Gastrocnemius medialis (tissue), 4 donors: Measurements from ENCODE around the gene GRID1. TPM values are rescaled to one million over a fixed set of nuclear protein-coding genes. Genes with fewer than 3 reads are reported as not detected.
"Not testable (repeated sequence)": the region's sequence is repeated elsewhere in the genome, so short reads cannot be mapped to it uniquely, and the experiment has no call there.

ENCODE experiments used
- ATAC-seq, 2 donors: fragments of 150-250 bp; one replicate each; pipeline ENCODE4 v1.9.1; 2016
- DNase-seq, 2 donors: peaks; one replicate each; pipeline ENCODE4 v3.0.0-alpha.2; 2019
- H3K27ac ChIP-seq, 4 donors: fragments of 200-600 bp; sonication (generic); 1 replicate in 1 of 4; 2 replicates in 3 of 4; pipeline ENCODE4 v1.5.1; 2016 to 2018; ENCODE audit warnings: mild to moderate bottlenecking in 2 of 4, moderate library complexity in 1 of 4
- H3K27me3 ChIP-seq, 3 donors: fragments of 200-600 bp; sonication (generic) in 2 of 3; 1 replicate in 1 of 3; 2 replicates in 2 of 3; pipeline versions ENCODE4 v1.5.1 to v1.6.0; 2016 to 2019; ENCODE audit warnings: mild to moderate bottlenecking in 1 of 3, moderate library complexity in 1 of 3
- H3K36me3 ChIP-seq, 2 donors: fragments of 200-600 bp; sonication (generic) in 1 of 2; one replicate each; pipeline ENCODE4 v1.5.1; 2017 to 2018
- H3K4me1 ChIP-seq, 2 donors: fragments of 200-600 bp; sonication (generic) in 1 of 2; one replicate each; pipeline ENCODE4 v1.5.1; 2016 to 2017; ENCODE audit warnings: mild to moderate bottlenecking in 2 of 2
- H3K4me3 ChIP-seq, 4 donors: fragments of 200-600 bp; sonication (generic) in 3 of 4; 1 replicate in 1 of 4; 2 replicates in 3 of 4; pipeline ENCODE4 v1.5.1; 2016 to 2019; ENCODE audit warnings: mild to moderate bottlenecking in 2 of 4
- H3K9me3 ChIP-seq, 3 donors: fragments of 200-600 bp; sonication (generic) in 2 of 3; 1 replicate in 1 of 3; 2 replicates in 2 of 3; pipeline ENCODE4 v1.5.1; 2016 to 2019
- POLR2A ChIP-seq, 2 donors: fragments of 450-650 bp; IDR thresholded peaks; one replicate each; pipeline ENCODE4 v1.6.1; 2017; ENCODE audit warnings: antibody characterized with exemption in 2 of 2, mild to moderate bottlenecking in 2 of 2, moderate library complexity in 2 of 2
- in situ Hi-C, 4 donors: fragments of 200-750 bp; cut with MboI; loops; one replicate each; pipeline versions ENCODE4 v1.15.0 to v1.8.0; 2017; ENCODE audit warnings: low sequenced_read_pairs in 4 of 4
- intact Hi-C: fragments of 100-400 bp; cut with DNase I; formaldehyde crosslinking; loops from one replicate; pipeline ENCODE4 v1.15.1; 2023; ENCODE audit warnings: low total_unique reads
- total RNA-seq, 4 donors: library from RNA; depleted of rRNA; stranded (reverse); fragments of >200 nt; gene quantifications; one replicate each; pipeline versions ENCODE4 v1.1.0 to v1.2.3, GENCODE V29; 2016
- TF ChIP-seq, protein P1 (sequence below), 5 experiments: fragments of 450-650 bp in 3 of 5; fragments of 200-600 bp in 2 of 5; sonication (generic) in 2 of 5; IDR thresholded peaks in 4 of 5; conservative IDR thresholded peaks in 1 of 5; 1 replicate in 4 of 5; 2 replicates in 1 of 5; pipeline ENCODE4 v1.5.1; 2016 to 2019; ENCODE audit warnings: antibody characterized with exemption in 5 of 5, mild to moderate bottlenecking in 3 of 5, moderate library complexity in 3 of 5

Gene GRID1
- total RNA-seq, 4 donors from 2014 or later, result 0.17 to 1.4 (median 0.79) TPM

DNA sequence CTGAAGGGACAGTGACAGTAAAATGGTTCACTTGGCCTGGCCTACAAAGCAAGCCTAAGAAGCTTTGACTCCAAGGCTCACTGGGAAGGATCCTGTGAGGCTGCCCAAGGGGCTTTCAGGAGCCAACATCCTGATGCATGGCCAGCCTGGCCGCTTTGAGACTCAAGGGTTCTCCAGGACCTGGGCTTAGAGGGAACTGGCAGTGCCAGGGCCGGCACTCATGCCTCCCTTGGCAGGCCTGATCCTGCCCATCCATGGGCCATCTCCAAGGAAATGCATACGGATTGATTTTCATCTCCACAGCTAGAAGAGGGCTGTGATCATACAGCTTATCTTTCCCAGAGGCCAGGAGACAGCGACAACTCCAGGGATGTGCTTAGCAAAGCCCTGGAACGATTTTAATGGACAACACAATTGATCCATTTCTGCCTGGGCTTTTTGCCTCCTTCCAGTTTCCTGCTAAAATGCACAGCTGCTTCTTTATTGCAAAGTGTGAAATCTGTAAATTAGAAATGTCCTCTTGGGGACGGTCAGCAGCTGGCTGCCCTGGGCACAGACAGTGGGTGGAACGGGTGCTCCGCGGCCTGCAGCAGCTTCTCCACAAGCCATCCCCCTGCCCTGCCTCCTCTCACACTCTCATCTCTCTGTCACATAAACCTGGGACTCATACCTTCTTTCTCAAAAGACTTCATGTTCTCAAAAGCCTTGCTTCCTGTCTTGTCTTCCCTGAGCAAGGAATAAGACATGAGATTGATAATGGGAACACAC lies 288.5 kb downstream of the GRID1 start:
- ATAC-seq, result no peak
- intact Hi-C loops, result no loop called here
- H3K36me3 ChIP-seq, result no peaks in the 10 kb centered on the region
- H3K9me3 ChIP-seq, result no peaks in the 10 kb centered on the region
- TF ChIP-seq POLR2A (IDR thresholded peaks at IDR 0.05), result no peak
- TF ChIP-seq, protein P1, sequence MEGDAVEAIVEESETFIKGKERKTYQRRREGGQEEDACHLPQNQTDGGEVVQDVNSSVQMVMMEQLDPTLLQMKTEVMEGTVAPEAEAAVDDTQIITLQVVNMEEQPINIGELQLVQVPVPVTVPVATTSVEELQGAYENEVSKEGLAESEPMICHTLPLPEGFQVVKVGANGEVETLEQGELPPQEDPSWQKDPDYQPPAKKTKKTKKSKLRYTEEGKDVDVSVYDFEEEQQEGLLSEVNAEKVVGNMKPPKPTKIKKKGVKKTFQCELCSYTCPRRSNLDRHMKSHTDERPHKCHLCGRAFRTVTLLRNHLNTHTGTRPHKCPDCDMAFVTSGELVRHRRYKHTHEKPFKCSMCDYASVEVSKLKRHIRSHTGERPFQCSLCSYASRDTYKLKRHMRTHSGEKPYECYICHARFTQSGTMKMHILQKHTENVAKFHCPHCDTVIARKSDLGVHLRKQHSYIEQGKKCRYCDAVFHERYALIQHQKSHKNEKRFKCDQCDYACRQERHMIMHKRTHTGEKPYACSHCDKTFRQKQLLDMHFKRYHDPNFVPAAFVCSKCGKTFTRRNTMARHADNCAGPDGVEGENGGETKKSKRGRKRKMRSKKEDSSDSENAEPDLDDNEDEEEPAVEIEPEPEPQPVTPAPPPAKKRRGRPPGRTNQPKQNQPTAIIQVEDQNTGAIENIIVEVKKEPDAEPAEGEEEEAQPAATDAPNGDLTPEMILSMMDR (IDR thresholded peaks at IDR 0.05 in 4 of 5, conservative IDR thresholded peaks at IDR 0.05 in 1 of 5), result no peak
- in situ Hi-C loops, result no loop called here
- H3K27me3 ChIP-seq, result no peaks in the 10 kb centered on the region
- DNase-seq, result no peak
- H3K4me1 ChIP-seq, result no peaks in the 10 kb centered on the region
- H3K4me3 ChIP-seq, result no peak overlapping the region
- H3K27ac ChIP-seq, result no peak overlapping the region

DNA sequence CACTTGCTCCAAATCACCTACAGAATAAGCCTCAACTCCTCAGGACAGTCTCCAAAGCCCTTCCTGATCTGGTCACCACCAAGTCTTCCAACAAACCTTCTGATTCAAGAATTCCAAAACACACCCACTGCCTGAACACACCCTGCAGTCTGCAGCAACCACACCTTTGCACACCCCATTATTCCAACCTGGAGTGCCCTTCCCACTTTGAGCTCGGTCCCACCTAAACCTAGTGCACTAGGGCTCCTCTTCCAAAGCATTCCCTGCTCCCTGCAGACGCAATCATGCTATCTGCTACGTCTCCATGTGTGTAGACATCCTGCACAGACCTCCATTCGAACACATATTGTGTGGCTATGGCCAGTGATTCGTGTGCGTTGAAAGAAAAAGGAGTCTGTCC lies 289.3 kb downstream of the GRID1 start:
- H3K9me3 ChIP-seq, result no peaks in the 10 kb centered on the region
- ATAC-seq (no peak), DNase-seq (no peak)
- H3K36me3 ChIP-seq, result no peaks in the 10 kb centered on the region
- H3K27ac ChIP-seq, result no peak overlapping the region
- TF ChIP-seq, protein P1 (IDR thresholded peaks at IDR 0.05 in 4 of 5, conservative IDR thresholded peaks at IDR 0.05 in 1 of 5), result no peak
- TF ChIP-seq POLR2A (IDR thresholded peaks at IDR 0.05), result no peak
- in situ Hi-C loops, result no loop called here
- H3K27me3 ChIP-seq, result no peaks in the 10 kb centered on the region
- intact Hi-C loops, result no loop called here
- H3K4me3 ChIP-seq, result no peak overlapping the region
- no peaks in the 10 kb centered on the region for H3K4me1 ChIP-seq

DNA sequence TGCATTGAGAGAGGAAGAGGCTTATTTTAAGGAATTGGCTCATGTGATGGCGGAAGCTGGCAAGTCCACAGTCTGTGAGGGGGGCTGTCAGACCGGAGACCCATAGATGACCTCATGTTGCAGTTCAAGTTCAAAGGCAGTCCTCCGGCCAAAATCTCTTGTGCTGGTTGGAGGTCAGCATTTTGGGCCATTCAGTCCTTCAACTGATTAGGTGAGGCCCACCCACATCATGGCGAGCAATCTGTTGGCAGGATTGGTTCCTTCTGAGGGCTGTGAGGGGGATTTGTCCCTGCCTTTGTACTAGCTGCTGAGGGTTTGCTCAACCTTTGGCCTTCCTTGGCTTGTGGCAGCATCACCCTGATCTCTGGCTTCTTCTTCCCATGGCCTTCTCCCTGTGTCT lies 290.1 kb downstream of the GRID1 start:
- H3K36me3 ChIP-seq, intact Hi-C loops, H3K27me3 ChIP-seq, H3K4me1 ChIP-seq, H3K9me3 ChIP-seq, H3K4me3 ChIP-seq, H3K27ac ChIP-seq, DNase-seq, ATAC-seq, in situ Hi-C loops: not testable (repeated sequence)

DNA sequence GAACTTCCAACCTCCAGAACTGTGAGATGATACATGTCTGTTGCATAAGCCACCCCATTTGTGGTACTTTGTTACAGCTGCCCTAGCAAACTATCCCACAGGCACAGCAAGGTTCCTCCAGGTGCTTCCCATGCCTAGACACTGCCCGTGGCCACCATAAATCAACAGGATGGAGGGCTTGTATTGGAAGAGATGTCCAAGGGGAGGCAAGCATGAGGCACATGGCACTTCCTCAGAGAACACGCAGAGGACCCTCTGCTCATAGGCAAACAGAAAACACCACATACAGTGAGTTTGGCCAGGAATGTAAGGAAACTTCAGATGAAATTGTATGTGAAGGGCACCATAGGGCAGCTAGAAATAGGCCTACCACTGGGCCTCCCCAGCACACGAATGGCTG lies 291.1 kb downstream of the GRID1 start:
- DNase-seq (no peak), ATAC-seq (no peak)
- no peak overlapping the region for H3K27ac ChIP-seq
- no peak overlapping the region for H3K4me3 ChIP-seq
- intact Hi-C loops, result no loop called here
- TF ChIP-seq, protein P1 (IDR thresholded peaks at IDR 0.05 in 4 of 5, conservative IDR thresholded peaks at IDR 0.05 in 1 of 5), result no peak
- TF ChIP-seq POLR2A (IDR thresholded peaks at IDR 0.05), result no peak
- no peaks in the 10 kb centered on the region for H3K27me3 ChIP-seq
- in situ Hi-C loops, result no loop called here
- H3K9me3 ChIP-seq, result no peaks in the 10 kb centered on the region
- no peaks in the 10 kb centered on the region for H3K4me1 ChIP-seq
- no peaks in the 10 kb centered on the region for H3K36me3 ChIP-seq

DNA sequence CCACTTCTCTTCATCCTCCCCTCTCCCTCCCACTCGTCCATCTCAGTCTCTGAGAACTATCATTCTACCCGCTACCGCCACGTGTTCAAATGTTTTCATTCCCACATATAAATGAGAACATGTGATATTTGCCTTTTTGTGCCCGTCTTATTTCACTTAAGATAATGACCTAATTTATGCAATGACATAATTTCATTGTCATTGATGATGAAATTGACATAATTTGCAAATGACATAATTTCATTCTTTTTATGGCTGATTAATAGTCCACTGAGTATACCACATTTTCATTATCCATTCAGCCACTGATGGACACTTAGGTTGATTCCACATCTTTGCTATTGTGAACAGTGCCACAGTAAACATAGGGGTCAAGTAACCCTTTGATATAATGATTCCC lies 292.3 kb downstream of the GRID1 start:
- Histone ChIP-seq H3K9me3 (no peaks in the 10 kb centered on the region), H3K27ac (no peak overlapping the region), H3K27me3 (no peaks in the 10 kb centered on the region), H3K4me3 (no peak overlapping the region), H3K36me3 (no peaks in the 10 kb centered on the region), H3K4me1 (no peaks in the 10 kb centered on the region)
- in situ Hi-C loops, result no loop called here
- TF ChIP-seq, protein P1 (IDR thresholded peaks at IDR 0.05 in 4 of 5, conservative IDR thresholded peaks at IDR 0.05 in 1 of 5), result no peak
- no peak for TF ChIP-seq POLR2A (IDR thresholded peaks at IDR 0.05)
- ATAC-seq (no peak), DNase-seq (no peak)
- intact Hi-C loops, result no loop called here
